Measurements from ENCODE around the gene WWP2.
"Not testable (repeated sequence)": the region's sequence is repeated elsewhere in the genome, so short reads cannot be mapped to it uniquely, and the experiment has no call there.

GRCh38 chr16:69985196-69985595, 223.1 kb downstream of the WWP2 start:
- TF ChIP-seq CTCF, POLR2A (IDR thresholded peaks at IDR 0.05): not testable (repeated sequence)

All from body of pancreas (tissue), 4 donors.